ENCODE results near the gene ZNF26. TPM values are rescaled to one million over a fixed set of nuclear protein-coding genes. Genes with fewer than 3 reads are reported as not detected.

ZNF26 gene
- polyA plus RNA-seq, 4 donors, result 1.1 to 13.6 (median 2.9) TPM

DNA sequence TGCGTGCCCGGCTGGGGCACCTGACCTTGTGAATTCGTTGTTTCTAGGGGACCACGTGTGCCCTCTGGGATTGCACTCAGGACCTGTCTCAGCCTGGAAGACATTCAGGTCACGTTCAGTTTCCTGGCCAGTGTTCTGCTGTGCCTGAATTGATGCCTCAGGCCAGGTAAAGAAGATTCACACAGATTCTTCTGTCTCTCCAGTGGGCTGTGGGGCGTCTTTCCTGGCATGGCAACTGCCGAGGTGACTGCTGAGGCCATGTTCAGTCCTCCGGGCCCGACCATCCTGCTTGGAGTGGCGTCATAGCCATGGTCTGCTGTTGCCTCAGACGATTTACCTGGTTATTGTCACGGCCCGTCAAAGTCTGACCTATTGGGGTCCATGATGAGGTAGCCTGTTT lies 43.6 kb upstream of the ZNF26 start:
- H3K4me1 ChIP-seq (ENCODE audit: control insufficient read depth in 3 of 3, insufficient read depth in 2 of 3, low read depth in 1 of 3, low read length in 2 of 3), result no peaks in the 10 kb centered on the region
- no peaks in the 10 kb centered on the region for H3K27me3 ChIP-seq (ENCODE audit: control insufficient read depth in 3 of 3, insufficient read depth in 3 of 3, low read length in 3 of 3)
- no peak for FAIRE-seq
- no peak for DNase-seq
- H3K4me3 ChIP-seq (ENCODE audit: low read depth in 1 of 3, low read length in 3 of 3), result no peak overlapping the region
- H3K27ac ChIP-seq (ENCODE audit: low read depth in 1 of 3, low read length in 2 of 3), result no peak overlapping the region
- H3K9me3 ChIP-seq (ENCODE audit: control insufficient read depth in 2 of 2, insufficient read depth in 1 of 2, low read depth in 1 of 2, low read length in 1 of 2), result peaks cover 8 to 82% of the 10 kb centered on the region in 2 donors
- peaks cover 20 to 68% (median 30%) of the 10 kb centered on the region in 3 donors for H3K36me3 ChIP-seq (ENCODE audit: control insufficient read depth in 3 of 3, insufficient read depth in 2 of 3, low read depth in 1 of 3, low read length in 3 of 3)
- WGBS, 3 donors, result 96 to 100% (median 98%) methylated on average over 13 of the region's 13 CpGs

DNA sequence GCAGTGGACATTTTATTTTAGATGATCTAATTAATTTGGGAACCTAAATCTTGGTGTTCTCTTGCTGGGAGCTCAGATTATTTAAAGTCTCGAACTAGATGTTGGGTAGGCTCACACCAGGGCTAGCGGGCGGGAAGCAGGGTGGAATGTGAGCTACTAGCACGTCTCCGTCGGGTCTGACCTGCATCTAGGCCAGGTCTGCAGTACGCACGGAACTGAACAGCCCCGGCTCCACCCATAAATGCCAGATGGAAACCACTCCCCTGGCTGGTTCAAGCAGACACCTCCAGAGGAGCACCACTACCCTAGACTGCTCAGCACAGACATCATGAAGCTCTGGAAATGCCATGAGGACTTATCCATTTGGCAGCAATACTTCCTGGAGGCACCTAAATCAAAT lies 40.4 kb upstream of the ZNF26 start:
- no peak for DNase-seq
- H3K27ac ChIP-seq (ENCODE audit: low read depth in 1 of 3, low read length in 2 of 3), result no peak overlapping the region
- H3K4me1 ChIP-seq (ENCODE audit: control insufficient read depth in 3 of 3, insufficient read depth in 2 of 3, low read depth in 1 of 3, low read length in 2 of 3), result no peaks in the 10 kb centered on the region
- H3K27me3 ChIP-seq (ENCODE audit: control insufficient read depth in 3 of 3, insufficient read depth in 3 of 3, low read length in 3 of 3), result no peaks in the 10 kb centered on the region
- H3K9me3 ChIP-seq (ENCODE audit: control insufficient read depth in 2 of 2, insufficient read depth in 1 of 2, low read depth in 1 of 2, low read length in 1 of 2), result peaks cover 8 to 92% of the 10 kb centered on the region in 2 donors
- 96 to 100% (median 99%) methylated on average over 9 of the region's 9 CpGs for WGBS, 3 donors
- peaks cover 29 to 83% (median 36%) of the 10 kb centered on the region in 3 donors for H3K36me3 ChIP-seq (ENCODE audit: control insufficient read depth in 3 of 3, insufficient read depth in 2 of 3, low read depth in 1 of 3, low read length in 3 of 3)
- H3K4me3 ChIP-seq (ENCODE audit: low read depth in 1 of 3, low read length in 3 of 3), result no peak overlapping the region
- no peak for FAIRE-seq

GRCh38 chr12:132946246-132946820 lies 39.8 kb upstream of the ZNF26 start:
- Histone ChIP-seq H3K4me3 (ENCODE audit: low read depth in 1 of 3, low read length in 3 of 3) (no peak overlapping the region), H3K36me3 (ENCODE audit: control insufficient read depth in 3 of 3, insufficient read depth in 2 of 3, low read depth in 1 of 3, low read length in 3 of 3) (peaks cover 29 to 79% (median 34%) of the 10 kb centered on the region in 3 donors), H3K27me3 (ENCODE audit: control insufficient read depth in 3 of 3, insufficient read depth in 3 of 3, low read length in 3 of 3) (no peaks in the 10 kb centered on the region), H3K4me1 (ENCODE audit: control insufficient read depth in 3 of 3, insufficient read depth in 2 of 3, low read depth in 1 of 3, low read length in 2 of 3) (no peaks in the 10 kb centered on the region), H3K27ac (ENCODE audit: low read depth in 1 of 3, low read length in 2 of 3) (no peak overlapping the region), H3K9me3 (ENCODE audit: control insufficient read depth in 2 of 2, insufficient read depth in 1 of 2, low read depth in 1 of 2, low read length in 1 of 2) (peaks cover 4 to 92% of the 10 kb centered on the region in 2 donors)
- DNase-seq, result no peak
- FAIRE-seq, result no peak
- WGBS, 3 donors, result 90 to 96% (median 91%) methylated on average over 7 to 8 of the region's 8 CpGs

- H3K4me1 ChIP-seq (ENCODE audit: control insufficient read depth in 3 of 3, insufficient read depth in 2 of 3, low read depth in 1 of 3, low read length in 2 of 3), result no peaks in the 10 kb centered on the region
- peaks cover 22 to 70% (median 23%) of the 10 kb centered on the region in 3 donors for H3K36me3 ChIP-seq (ENCODE audit: control insufficient read depth in 3 of 3, insufficient read depth in 2 of 3, low read depth in 1 of 3, low read length in 3 of 3)
- no peak for DNase-seq
- no peak overlapping the region for H3K27ac ChIP-seq (ENCODE audit: low read depth in 1 of 3, low read length in 2 of 3)
- 96 to 98% (median 97%) methylated on average over 29 of the region's 29 CpGs for WGBS, 3 donors
- no peak overlapping the region for H3K4me3 ChIP-seq (ENCODE audit: low read depth in 1 of 3, low read length in 3 of 3)
- no peak for FAIRE-seq
- no peaks in the 10 kb centered on the region for H3K27me3 ChIP-seq (ENCODE audit: control insufficient read depth in 3 of 3, insufficient read depth in 3 of 3, low read length in 3 of 3)
- H3K9me3 ChIP-seq (ENCODE audit: control insufficient read depth in 2 of 2, insufficient read depth in 1 of 2, low read depth in 1 of 2, low read length in 1 of 2), result peaks cover 4 to 91% of the 10 kb centered on the region in 2 donors
Measured at GRCh38 chr12:132948146-132949066, 37.8 kb upstream of the ZNF26 start.

- H3K36me3 ChIP-seq (ENCODE audit: control insufficient read depth in 3 of 3, insufficient read depth in 2 of 3, low read depth in 1 of 3, low read length in 3 of 3), result peaks cover 11 to 60% (median 14%) of the 10 kb centered on the region in 3 donors
- no peak overlapping the region for H3K4me3 ChIP-seq (ENCODE audit: low read depth in 1 of 3, low read length in 3 of 3)
- no peaks in the 10 kb centered on the region for H3K27me3 ChIP-seq (ENCODE audit: control insufficient read depth in 3 of 3, insufficient read depth in 3 of 3, low read length in 3 of 3)
- H3K9me3 ChIP-seq (ENCODE audit: control insufficient read depth in 2 of 2, insufficient read depth in 1 of 2, low read depth in 1 of 2, low read length in 1 of 2), result peaks cover 4 to 89% of the 10 kb centered on the region in 2 donors
- peaks cover 0 to 4% (median 0%) of the 10 kb centered on the region in 3 donors for H3K4me1 ChIP-seq (ENCODE audit: control insufficient read depth in 3 of 3, insufficient read depth in 2 of 3, low read depth in 1 of 3, low read length in 2 of 3)
- DNase-seq (no peak), FAIRE-seq (no peak)
- WGBS, 3 donors, result 97 to 99% (median 98%) methylated on average over 30 of the region's 30 CpGs
- H3K27ac ChIP-seq (ENCODE audit: low read depth in 1 of 3, low read length in 2 of 3), result no peak overlapping the region
Measured at GRCh38 chr12:132949936-132950837, 36.0 kb upstream of the ZNF26 start.

- DNase-seq, result no peak
- peaks cover 0 to 4% (median 0%) of the 10 kb centered on the region in 3 donors for H3K4me1 ChIP-seq (ENCODE audit: control insufficient read depth in 3 of 3, insufficient read depth in 2 of 3, low read depth in 1 of 3, low read length in 2 of 3)
- H3K9me3 ChIP-seq (ENCODE audit: control insufficient read depth in 2 of 2, insufficient read depth in 1 of 2, low read depth in 1 of 2, low read length in 1 of 2), result peaks cover 4 to 83% of the 10 kb centered on the region in 2 donors
- FAIRE-seq, result no peak
- 94 to 98% (median 98%) methylated on average over 27 of the region's 27 CpGs for WGBS, 3 donors
- H3K27ac ChIP-seq (ENCODE audit: low read depth in 1 of 3, low read length in 2 of 3), result no peak overlapping the region
- peaks cover 9 to 54% (median 11%) of the 10 kb centered on the region in 3 donors for H3K36me3 ChIP-seq (ENCODE audit: control insufficient read depth in 3 of 3, insufficient read depth in 2 of 3, low read depth in 1 of 3, low read length in 3 of 3)
- no peak overlapping the region for H3K4me3 ChIP-seq (ENCODE audit: low read depth in 1 of 3, low read length in 3 of 3)
- H3K27me3 ChIP-seq (ENCODE audit: control insufficient read depth in 3 of 3, insufficient read depth in 3 of 3, low read length in 3 of 3), result no peaks in the 10 kb centered on the region
Measured at GRCh38 chr12:132950844-132951535, 35.2 kb upstream of the ZNF26 start.

DNA sequence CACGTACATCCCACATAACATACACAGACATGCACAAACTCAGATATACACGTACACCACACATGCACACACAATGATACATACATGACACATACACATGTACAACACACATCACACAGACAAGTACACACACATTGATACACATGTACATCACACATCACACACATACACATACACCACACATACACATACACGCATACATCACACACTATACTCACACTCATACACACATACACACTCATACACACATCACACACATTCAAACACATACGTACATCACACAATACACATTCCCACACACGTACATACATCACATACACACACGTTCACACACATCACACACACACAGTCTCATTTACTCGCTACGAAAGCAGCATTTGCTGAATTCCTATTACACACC lies 34.5 kb upstream of the ZNF26 start:
- no peak overlapping the region for H3K27ac ChIP-seq (ENCODE audit: low read depth in 1 of 3, low read length in 2 of 3)
- FAIRE-seq (no peak), DNase-seq (no peak)
- H3K4me1 ChIP-seq (ENCODE audit: control insufficient read depth in 3 of 3, insufficient read depth in 2 of 3, low read depth in 1 of 3, low read length in 2 of 3), result peaks cover 0 to 4% (median 0%) of the 10 kb centered on the region in 3 donors
- no peaks in the 10 kb centered on the region for H3K27me3 ChIP-seq (ENCODE audit: control insufficient read depth in 3 of 3, insufficient read depth in 3 of 3, low read length in 3 of 3)
- peaks cover 6 to 48% (median 10%) of the 10 kb centered on the region in 3 donors for H3K36me3 ChIP-seq (ENCODE audit: control insufficient read depth in 3 of 3, insufficient read depth in 2 of 3, low read depth in 1 of 3, low read length in 3 of 3)
- H3K4me3 ChIP-seq (ENCODE audit: low read depth in 1 of 3, low read length in 3 of 3), result no peak overlapping the region
- peaks cover 4 to 76% of the 10 kb centered on the region in 2 donors for H3K9me3 ChIP-seq (ENCODE audit: control insufficient read depth in 2 of 2, insufficient read depth in 1 of 2, low read depth in 1 of 2, low read length in 1 of 2)
- 97 to 99% (median 98%) methylated on average over 8 of the region's 8 CpGs for WGBS, 3 donors

Measured in small intestine (tissue), 7 donors.